Esophagus squamous epithelium (tissue), 5 donors: Measurements from ENCODE around the gene EVC2. TPM values are rescaled to one million over a fixed set of nuclear protein-coding genes. Genes with fewer than 3 reads are reported as not detected.

ENCODE experiments used
- DNase-seq: peaks from one replicate; lab custom pipeline; 2025; lab: John Stamatoyannopoulos, UW
- H3K27ac ChIP-seq, 4 donors: fragments of 200-600 bp; sonication (generic); one replicate each; pipeline ENCODE4 v1.5.1; 2016 to 2019; ENCODE audit warnings: mild to moderate bottlenecking in 1 of 4
- H3K27me3 ChIP-seq, 4 donors: fragments of 200-600 bp; sonication (generic); 1 replicate in 3 of 4; 2 replicates in 1 of 4; pipeline versions ENCODE4 v1.5.1 to v1.6.0; 2017 to 2021; ENCODE audit warnings: antibody characterized with exemption in 1 of 4
- H3K36me3 ChIP-seq, 3 donors: fragments of 200-600 bp; sonication (generic); one replicate each; pipeline ENCODE4 v1.5.1; 2016 to 2019
- H3K4me1 ChIP-seq, 3 donors: fragments of 200-600 bp; sonication (generic); one replicate each; pipeline ENCODE4 v1.5.1; 2017 to 2019
- H3K4me3 ChIP-seq, 4 donors: fragments of 200-600 bp; sonication (generic); 1 replicate in 3 of 4; 2 replicates in 1 of 4; pipeline ENCODE4 v1.5.1; 2016 to 2019; ENCODE audit warnings: mild to moderate bottlenecking in 2 of 4, moderate library complexity in 1 of 4
- H3K9me3 ChIP-seq, 3 donors: fragments of 200-600 bp; sonication (generic); one replicate each; pipeline ENCODE4 v1.5.1; 2016 to 2019
- CTCF ChIP-seq, 6 experiments: fragments of 450-650 bp in 4 of 6; fragments of 200-600 bp in 2 of 6; sonication (generic) in 2 of 6; IDR thresholded peaks; one replicate each; pipeline ENCODE4 v1.5.1; 2016 to 2019; ENCODE audit warnings: antibody characterized with exemption in 6 of 6, mild to moderate bottlenecking in 4 of 6, moderate library complexity in 4 of 6
- POLR2A ChIP-seq, 4 donors: fragments of 450-650 bp; IDR thresholded peaks; one replicate each; pipeline ENCODE4 v1.6.1; 2017; ENCODE audit warnings: antibody characterized with exemption in 4 of 4, mild to moderate bottlenecking in 4 of 4, moderate library complexity in 3 of 4
- WGBS, 2 donors: methylation state at CpG; one replicate each; pipeline ENCODE4 v1.1.5; 2018; 5-methylcytosine and 5-hydroxymethylcytosine counted together
- intact Hi-C: fragments of 100-400 bp; cut with DNase I; formaldehyde crosslinking; loops from one replicate; pipeline ENCODE4 v1.15.0; 2022
- total RNA-seq, 4 donors: library from RNA; depleted of rRNA; stranded (reverse); fragments of >200 nt; gene quantifications; one replicate each; pipeline ENCODE4 v1.1.0, GENCODE V29; 2016
- donor health status: DM: yes; HTN: yes; CAD: no.

Gene EVC2
- total RNA-seq, 4 donors from 2014 or later, result 5.0 to 12.6 (median 5.1) TPM

- intact Hi-C loops, result no loop called here
- H3K27me3 ChIP-seq, result no peaks in the 10 kb centered on the region
- no peak overlapping the region for H3K4me3 ChIP-seq
- no peak for DNase-seq
- TF ChIP-seq POLR2A (IDR thresholded peaks at IDR 0.05), result no peak
- TF ChIP-seq CTCF (IDR thresholded peaks at IDR 0.05), result no peak
- 67 to 89% methylated on average over 5 of the region's 5 CpGs for WGBS, 2 donors
- H3K27ac ChIP-seq, result no peak overlapping the region
- H3K9me3 ChIP-seq, result no peaks in the 10 kb centered on the region
- H3K4me1 ChIP-seq, result no peaks in the 10 kb centered on the region
- H3K36me3 ChIP-seq, result peaks cover 0 to 40% (median 0%) of the 10 kb centered on the region in 3 donors
These were observed 13.6 kb upstream of the EVC2 start for GRCh38 chr4:5721923-5722322.

DNA sequence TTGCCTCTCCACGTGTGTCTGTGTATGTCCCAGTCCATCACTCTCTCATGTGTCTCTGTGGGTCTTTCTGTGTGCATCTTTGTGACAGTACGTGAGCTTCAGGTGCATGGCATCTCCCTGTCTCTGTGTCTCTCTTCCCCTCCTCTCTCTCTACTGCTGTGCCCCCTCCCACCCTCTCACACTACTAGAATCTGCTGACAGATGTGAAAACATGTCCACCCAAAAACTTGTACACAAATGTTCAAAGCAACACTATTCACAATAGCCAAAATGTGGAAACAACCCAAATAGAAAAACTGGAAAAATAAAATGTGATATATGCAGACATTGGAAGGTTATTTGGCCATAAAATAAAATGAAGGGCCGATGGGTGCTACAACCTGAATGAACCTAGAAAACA, 12.6 kb upstream of the EVC2 start:
- H3K4me3 ChIP-seq, result no peak overlapping the region
- no peaks in the 10 kb centered on the region for H3K9me3 ChIP-seq
- H3K4me1 ChIP-seq, result no peaks in the 10 kb centered on the region
- intact Hi-C loops, result no loop called here
- peaks cover 0 to 36% (median 0%) of the 10 kb centered on the region in 3 donors for H3K36me3 ChIP-seq
- WGBS, 2 donors, result 77 to 85% methylated on average over 3 of the region's 3 CpGs
- no peak for TF ChIP-seq CTCF (IDR thresholded peaks at IDR 0.05)
- no peak for TF ChIP-seq POLR2A (IDR thresholded peaks at IDR 0.05)
- no peak overlapping the region for H3K27ac ChIP-seq
- DNase-seq, result no peak
- no peaks in the 10 kb centered on the region for H3K27me3 ChIP-seq

GRCh38 chr4:5720157-5720850, 11.9 kb upstream of the EVC2 start:
- Histone ChIP-seq H3K27ac (no peak overlapping the region), H3K9me3 (peaks cover 0 to 2% (median 0%) of the 10 kb centered on the region in 3 donors), H3K4me1 (no peaks in the 10 kb centered on the region), H3K36me3 (peaks cover 0 to 34% (median 0%) of the 10 kb centered on the region in 3 donors), H3K4me3 (no peak overlapping the region), H3K27me3 (no peaks in the 10 kb centered on the region)
- 81 to 86% methylated on average over 13 to 15 of the region's 16 CpGs for WGBS, 2 donors
- DNase-seq, result no peak
- intact Hi-C loops, result no loop called here
- TF ChIP-seq CTCF (IDR thresholded peaks at IDR 0.05) (no peak), POLR2A (IDR thresholded peaks at IDR 0.05) (no peak)

DNA sequence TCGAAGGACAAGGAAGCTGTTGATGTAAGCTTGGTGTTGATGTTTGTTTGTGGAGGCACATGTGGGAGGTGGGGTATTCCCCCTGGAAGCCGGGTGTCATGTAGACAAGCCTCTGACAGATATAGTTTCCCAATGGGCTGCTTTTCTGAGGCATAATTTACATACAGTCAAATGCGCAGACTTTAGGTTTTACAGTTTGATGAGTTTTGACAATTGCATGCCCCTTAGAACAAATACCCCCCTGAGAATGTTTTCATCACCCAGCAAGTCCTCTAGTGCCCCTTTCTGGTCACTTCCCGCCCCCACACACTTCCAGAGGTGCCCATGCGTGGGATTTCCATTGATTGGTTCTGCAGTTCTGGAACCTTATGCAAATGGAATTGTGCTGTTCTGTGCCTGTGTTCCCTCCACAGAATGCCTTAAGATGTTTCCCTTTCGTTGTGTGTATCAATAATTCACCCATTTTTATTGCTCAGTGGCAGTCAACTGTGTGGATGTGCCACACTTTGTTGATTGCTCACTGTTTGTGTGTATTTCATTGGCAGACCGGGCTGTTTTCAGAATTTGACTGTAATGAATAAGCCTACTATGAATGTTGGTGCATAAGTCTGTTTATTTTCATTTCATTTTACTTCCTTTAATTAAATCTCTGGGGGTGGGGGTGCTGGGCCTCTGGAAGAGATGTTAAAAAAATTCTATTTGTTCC, 11.1 kb upstream of the EVC2 start:
- peaks cover 0 to 27% (median 0%) of the 10 kb centered on the region in 3 donors for H3K36me3 ChIP-seq
- TF ChIP-seq POLR2A (IDR thresholded peaks at IDR 0.05), result no peak

GRCh38 chr4:5718411-5718810, 10.1 kb upstream of the EVC2 start:
- Histone ChIP-seq H3K4me1 (no peaks in the 10 kb centered on the region), H3K4me3 (no peak overlapping the region), H3K27me3 (no peaks in the 10 kb centered on the region), H3K9me3 (peaks cover 0 to 7% (median 0%) of the 10 kb centered on the region in 3 donors), H3K36me3 (peaks cover 0 to 21% (median 0%) of the 10 kb centered on the region in 3 donors), H3K27ac (no peak overlapping the region)
- intact Hi-C loops, result no loop called here
- no peak for TF ChIP-seq CTCF (IDR thresholded peaks at IDR 0.05)
- TF ChIP-seq POLR2A (IDR thresholded peaks at IDR 0.05), result no peak
- WGBS, 2 donors, result 70 to 77% methylated on average over 4 of the region's 4 CpGs
- no peak for DNase-seq

More for the DNA sequence above, 11.1 kb upstream of the EVC2 start:
- Histone ChIP-seq H3K4me3 (no peak overlapping the region), H3K27me3 (no peaks in the 10 kb centered on the region), H3K27ac (no peak overlapping the region), H3K4me1 (no peaks in the 10 kb centered on the region), H3K9me3 (peaks cover 0 to 7% (median 0%) of the 10 kb centered on the region in 3 donors)
- 80 to 82% methylated on average over 7 of the region's 7 CpGs for WGBS, 2 donors
- intact Hi-C loops, result no loop called here
- DNase-seq, result no peak
